HG03025 (cell line): ENCODE results near the gene PARL.
"Not testable (repeated sequence)": the region's sequence is repeated elsewhere in the genome, so short reads cannot be mapped to it uniquely, and the experiment has no call there.

ENCODE experiments used
- ATAC-seq: cut with Tn5 transposase; IDR thresholded peaks from one replicate; pipeline ENCODE4 v1.9.1; 2021; ENCODE audit warnings: mild to moderate bottlenecking, moderate library complexity; ENCODE audit not compliant: unreplicated experiment, low FRiP score

PARL gene

GRCh38 chr3:183796372-183796771, 88.3 kb downstream of the PARL start:
- no peak for ATAC-seq

GRCh38 chr3:183794452-183794851, 90.2 kb downstream of the PARL start:
- no peak for ATAC-seq

- ATAC-seq = no peak
These were observed 91.7 kb downstream of the PARL start for GRCh38 chr3:183792976-183793375.

DNA sequence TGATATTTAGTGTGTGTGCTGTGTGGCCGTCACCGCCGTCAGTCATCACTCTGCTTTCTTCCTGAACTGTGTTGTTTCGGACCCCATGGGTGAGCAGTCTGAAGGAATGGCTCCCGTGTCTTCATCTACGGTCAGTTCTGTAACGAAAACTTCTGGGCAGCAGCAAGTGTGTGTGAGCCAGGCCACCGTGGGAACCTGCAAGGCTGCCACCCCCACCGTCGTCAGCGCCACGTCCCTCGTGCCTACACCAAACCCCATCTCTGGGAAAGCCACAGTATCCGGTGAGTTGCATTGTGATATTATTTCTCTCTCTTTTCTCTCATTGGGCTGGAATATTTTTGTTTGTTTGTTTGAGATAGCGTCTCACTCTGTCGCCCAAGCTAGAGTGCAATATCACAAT, 94.0 kb downstream of the PARL start:
- ATAC-seq = no peak

DNA sequence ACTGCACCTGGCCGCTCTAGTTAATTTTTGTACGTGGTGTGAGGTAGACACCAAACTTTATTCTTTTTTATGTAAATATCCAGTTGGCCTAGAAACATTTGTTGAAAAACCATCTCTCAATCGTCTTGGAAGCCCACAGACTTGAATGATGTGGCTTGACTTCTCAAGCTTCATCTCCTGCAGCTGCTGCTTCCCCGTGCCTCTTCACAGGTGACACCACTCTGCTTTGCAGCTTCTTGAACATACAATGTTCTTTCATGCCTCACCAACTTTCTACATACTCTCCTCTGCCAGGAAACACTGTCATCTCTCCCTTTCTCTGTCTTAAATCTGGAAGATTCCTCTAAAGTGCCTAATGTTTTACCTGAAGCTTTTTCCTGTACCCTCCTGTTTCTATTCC, 94.9 kb downstream of the PARL start:
- ATAC-seq = no peak

DNA sequence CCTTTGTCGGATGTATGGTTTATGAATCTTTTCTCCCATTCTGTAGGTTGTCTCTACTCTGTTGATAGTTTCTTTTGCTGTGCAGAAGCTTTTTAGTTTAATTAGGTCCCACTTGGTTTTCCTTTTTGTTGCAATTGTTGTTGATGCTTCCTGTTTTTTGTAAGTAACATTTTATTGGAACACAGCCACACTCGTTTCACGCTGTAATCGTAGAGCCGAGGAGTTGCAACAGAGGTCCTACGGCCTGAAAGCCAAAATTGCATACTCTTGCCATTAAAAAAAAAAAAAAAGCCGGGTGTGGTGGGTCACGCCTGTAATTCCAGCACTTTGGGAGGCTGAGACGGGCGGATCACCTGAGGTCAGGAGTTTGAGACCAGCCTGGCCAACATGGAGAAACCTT, 100.2 kb downstream of the PARL start:
- ATAC-seq = not testable (repeated sequence)

GRCh38 chr3:183782576-183783276, 102.0 kb downstream of the PARL start:
- ATAC-seq = no peak

DNA sequence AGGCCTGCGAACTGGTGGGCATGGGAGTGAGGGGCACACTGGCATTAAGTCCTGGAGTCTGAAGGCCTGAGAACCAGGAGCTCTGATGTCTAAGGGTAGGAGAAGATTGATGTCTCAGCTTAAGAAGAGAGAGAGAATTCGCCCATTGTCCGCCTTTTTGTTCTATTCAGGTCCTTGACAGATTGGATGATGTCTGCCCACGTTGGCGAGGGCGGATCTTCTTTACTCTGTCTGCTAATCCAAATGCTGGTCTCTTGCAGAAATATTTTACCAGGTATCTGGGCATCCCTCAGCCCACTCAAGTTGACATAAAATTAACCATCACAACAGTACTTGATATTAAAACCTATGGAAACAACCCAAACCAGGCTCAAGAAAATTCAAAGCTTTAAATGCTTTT, 103.4 kb downstream of the PARL start:
- no peak for ATAC-seq

GRCh38 chr3:183779896-183780465, 104.7 kb downstream of the PARL start:
- no peak for ATAC-seq
